Fibroblast of skin of abdomen (primary cell): ENCODE data around the gene PWWP2B.

Experiments
- DNase-seq: peaks from one replicate; pipeline ENCODE4 v3.0.0-alpha.2; 2013

Gene PWWP2B

GRCh38 chr10:132420469-132420980 lies 23.5 kb downstream of the PWWP2B start:
- DNase-seq, result no peak

DNA sequence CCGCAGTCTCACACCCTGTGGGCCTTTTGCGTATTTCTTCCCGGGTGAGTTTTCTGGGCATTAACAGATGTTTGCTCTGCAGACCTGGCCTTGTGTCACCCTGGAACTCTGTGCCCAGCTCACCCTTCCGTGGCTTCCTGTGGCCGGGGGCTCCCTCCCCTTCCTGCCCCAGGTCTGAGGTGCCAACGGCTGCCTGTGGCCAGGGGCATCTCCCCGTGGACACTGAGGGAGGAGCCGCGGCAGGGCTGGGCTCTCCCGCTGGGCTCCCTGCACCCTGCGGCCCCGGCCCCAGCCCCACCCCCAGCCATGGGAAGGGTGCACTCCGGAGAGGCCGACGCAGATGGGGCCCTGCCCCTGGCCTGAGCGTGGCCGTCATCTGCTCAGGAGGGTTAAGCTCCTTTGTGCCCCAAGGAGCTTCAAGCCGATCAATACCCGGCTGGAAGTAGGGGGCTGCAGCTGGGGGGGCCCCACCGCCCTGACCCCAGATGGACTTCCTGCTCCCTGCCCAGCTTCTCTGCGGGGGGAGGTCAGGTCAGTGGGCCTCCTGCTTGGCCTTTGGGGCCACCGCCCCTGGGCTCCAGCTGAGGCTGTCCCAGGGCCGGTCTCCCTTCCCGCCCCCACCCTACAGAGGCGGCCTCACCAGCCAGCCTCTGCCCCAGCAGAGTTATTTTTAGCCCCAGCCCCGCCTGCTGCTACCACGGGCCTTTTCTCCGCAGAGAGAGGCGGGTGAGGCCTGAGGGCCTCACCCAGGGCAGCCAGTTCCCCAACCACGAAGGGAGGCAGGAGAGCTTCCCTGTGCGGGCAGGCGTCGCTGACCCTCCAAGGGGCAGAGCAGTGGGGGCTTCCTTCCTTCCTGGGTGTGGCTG lies 24.2 kb downstream of the PWWP2B start:
- peak; percentile 51 for DNase-seq

DNA sequence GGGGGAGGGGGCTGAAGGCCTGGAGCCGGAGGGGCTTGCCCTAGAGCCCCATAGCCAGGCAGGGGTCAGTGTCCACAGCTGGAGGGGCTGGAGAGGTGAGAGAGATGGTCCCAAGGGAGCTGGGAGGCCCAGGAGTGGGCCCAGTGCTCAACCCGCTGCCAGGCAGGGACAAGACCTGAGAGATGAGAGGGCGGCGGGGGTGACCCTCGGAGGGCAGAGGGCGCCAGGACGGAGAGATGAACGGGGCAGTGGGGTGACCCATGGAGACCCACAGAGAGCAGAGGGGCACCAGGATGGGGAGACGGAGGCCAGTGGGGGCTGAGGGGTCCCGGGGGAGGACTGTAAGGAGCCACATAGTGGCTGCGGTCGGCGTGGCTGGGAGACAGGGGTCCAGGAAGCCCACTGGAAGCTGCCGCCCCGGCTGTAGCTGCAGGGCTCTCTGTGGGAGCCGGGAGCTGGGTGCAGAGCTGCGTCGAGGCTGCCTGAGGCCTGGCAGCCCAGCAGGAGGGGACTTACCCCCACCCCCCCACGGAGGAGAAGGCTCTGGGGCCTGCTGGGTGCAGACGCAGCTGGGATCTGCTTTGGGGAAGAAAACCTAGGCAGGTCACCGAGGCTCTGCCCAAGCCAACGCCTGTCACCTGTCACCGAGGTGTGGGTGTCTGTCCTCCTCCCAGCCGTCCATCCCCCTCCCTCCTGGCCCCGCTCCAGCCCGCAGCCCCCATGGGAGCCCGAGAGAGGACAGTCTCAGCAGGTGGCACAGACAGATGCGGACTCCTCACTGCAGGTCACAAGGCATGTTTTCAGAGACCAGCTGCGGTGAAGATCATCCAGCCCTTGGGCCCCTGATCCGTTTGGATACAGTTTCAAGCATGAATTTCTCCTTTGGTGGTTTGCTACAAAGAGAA lies 25.1 kb downstream of the PWWP2B start:
- no peak for DNase-seq

DNA sequence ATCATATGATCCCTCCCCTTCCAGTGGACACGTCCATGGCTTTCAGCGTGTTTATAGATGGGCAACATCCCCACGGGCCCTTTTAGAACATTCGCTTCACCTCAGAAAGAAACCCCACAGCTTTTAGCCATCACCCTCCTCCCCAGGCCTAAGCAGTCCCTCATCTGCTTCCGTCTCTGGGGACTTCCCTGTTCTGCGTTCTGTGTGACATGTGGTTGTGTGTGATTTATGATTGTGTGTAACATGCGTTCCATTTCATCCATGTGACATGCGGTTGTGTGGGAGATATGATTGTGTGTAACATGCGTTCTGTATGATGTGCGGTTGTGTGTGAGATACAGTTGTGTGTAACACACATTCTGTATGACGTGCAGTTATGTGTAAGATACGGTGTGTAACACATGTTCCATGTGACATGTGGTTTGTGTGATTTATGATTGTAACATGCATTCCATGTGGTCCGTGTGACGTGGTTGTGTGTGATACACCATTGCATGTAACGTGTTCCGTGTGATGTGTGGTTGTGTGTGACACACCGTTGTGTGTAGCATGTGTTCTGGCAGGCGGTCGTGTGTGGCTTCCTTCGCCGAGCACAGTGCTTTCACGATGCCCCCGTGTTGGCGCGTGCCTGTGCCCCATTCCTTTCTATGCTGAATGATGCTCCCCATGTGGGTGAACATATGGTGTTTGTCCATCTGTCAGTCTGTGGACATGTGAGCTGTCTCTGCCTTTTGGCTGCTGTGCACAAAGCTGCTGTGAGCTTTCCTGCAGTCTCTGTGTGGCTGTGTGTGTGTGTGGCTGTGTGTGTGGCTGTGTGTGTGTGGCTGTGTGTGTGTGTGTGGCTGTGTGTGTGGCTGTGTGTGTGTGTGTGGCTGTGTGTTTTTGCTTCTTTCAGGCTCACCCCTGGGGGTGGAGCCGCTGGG lies 26.2 kb downstream of the PWWP2B start:
- DNase-seq, result peak; percentile 18

DNA sequence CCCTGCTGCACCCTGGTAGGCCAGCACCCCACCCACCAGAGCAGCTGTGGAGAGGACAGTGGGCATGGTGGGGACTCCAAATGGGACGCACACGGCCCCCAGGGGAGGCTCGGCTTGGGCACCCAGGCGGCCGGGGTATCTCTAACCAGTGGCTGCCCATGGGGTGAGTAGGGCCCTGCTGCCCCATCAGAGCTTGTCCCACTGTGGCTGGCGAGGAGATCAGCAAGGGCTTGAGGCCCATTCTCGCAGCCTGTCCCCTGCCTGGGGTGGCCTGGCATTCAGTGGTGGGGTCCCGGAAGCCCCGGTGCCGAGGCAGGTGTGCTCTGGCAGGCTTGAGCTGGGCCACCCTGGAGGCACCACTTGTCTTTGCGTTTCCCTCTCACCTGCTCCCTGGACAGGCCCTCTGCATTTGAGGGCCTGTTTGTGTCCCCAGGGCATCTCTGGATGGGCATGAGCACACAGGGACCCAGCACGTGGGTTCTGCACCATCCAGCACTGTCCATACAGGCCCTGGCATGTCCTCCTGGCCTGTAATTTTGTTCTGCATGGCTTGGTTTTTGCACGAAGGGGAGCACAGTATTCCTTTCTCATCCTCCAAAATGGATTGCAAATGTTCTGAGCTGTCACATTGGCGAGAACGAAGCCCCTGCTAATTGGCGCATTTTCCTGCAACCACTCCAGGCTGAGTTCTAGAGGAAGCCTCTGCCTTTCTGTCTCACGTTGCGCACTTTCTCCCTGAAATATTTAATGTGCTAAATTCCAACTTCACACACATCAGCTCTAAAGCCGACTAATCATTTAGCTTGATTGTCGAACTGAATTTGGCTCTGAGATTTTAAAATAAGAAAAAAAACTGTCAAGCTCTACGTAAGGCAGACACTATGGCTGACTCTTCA lies 27.2 kb downstream of the PWWP2B start:
- no peak for DNase-seq

GRCh38 chr10:132425029-132425756 lies 28.2 kb downstream of the PWWP2B start:
- DNase-seq, result no peak

GRCh38 chr10:132425757-132426155 lies 28.8 kb downstream of the PWWP2B start:
- no peak for DNase-seq

DNA sequence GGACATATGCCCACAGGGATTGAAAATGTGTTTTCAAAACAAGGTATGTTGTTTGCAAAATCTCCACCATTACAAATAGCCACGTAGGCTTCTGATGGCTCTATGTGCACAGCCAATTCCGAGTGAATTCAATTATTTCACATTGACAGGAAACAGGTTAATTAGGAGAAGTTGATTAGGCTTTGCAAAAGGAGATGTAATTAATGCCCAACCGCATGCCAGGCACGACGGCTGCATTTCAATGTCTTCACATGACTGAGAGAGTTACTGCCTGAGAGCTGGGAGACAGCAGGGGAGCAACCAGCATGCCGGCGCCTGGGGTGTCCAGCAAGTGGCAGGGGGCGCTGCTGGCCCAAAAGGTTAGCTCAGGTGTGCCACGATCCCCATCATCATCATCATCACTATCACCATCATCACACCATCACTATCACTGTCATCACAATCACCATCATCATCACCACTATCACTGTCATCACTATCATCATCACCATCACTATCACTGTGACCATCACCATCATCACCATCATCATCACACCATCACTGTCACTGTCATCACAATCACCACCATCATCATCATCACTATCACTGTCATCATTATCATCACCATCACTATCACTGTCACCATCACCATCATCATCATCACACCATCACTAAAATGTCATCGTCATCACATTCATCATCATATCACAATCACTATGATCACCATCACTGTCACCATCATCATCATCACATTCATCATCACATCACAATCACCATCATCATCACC lies 30.2 kb downstream of the PWWP2B start:
- no peak for DNase-seq

- DNase-seq, result no peak
Observed at GRCh38 chr10:132427939-132428367, 31.0 kb downstream of the PWWP2B start.

DNA sequence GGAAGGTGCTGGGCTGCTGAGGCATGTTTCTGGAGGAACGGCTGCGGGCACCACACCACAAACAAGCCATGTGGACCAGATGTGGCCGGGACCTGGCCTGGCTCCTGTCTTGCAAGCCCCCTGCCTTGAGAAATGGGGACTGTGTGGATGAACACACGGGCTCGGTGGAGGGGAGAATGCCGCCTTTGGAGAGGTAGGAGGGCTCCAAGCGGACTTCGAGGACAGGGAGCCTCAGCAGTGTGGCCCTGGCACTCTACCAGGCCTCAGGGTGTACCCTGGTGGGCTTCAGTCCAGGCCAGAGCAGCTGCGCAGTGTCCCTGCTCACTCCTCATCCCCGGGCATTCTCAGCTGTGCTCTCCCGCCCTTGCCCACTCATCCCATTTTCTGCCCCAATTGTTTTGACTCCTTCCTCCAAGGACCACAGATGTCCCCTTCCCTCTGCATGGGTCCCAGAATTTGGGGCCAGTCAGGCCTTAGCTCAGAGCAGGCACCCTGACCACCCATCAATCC lies 31.5 kb downstream of the PWWP2B start:
- DNase-seq, result no peak

- no peak for DNase-seq
Observed at GRCh38 chr10:132429281-132430230, 32.6 kb downstream of the PWWP2B start.

GRCh38 chr10:132430231-132430743 lies 33.3 kb downstream of the PWWP2B start:
- DNase-seq, result no peak

DNA sequence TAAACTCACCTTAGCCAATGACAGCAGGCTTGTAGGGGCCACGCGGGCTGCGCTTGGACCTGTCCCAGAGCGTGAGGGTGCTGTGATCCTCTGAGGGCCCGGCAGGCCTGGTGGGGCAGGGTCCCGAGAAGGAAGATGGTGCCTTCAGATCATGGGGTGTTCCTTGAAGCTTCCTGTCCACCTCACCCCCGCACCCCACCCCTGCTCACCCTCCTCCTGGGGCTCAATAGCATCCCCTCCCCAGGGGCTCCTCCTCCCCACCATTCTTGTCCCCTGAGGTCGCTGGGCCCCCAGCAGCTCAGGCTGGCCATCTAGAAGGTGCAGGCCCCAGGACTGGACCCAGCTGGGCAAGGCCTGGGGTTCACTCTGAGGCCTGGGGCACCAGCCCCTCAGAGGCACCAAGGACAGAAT lies 33.9 kb downstream of the PWWP2B start:
- DNase-seq, result no peak

DNA sequence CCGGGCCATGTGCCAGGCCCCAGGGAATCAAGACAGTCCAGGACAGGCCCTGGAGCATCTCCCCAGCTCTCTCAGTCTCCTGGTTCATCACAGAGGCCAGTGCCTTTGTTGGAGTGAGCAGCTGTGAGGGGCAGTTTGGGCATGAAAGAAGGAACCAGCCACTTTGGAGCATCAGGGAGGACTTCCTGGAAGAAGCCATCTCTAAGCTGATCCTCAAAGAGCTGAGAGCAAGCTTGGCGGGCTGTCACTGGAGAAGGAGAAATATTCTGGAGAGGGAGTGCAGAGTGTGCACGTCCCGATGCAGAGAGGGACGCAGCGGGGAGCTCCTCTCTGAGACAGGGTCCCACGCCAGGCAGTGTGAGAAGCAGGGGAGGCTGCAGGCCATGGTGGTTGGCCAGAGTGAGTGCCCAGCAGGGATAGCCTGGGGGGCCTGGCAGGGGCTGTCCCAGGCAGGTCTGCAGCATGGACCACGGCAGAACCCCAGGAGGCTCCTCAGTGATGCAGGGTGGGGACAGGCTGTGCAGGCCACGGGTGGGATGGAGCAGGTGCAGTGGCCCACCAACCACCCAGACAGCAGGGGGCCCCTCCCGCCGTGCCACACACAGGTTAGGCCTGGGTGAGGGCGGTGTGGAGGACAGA lies 34.7 kb downstream of the PWWP2B start:
- DNase-seq, result no peak

- DNase-seq, result no peak
Observed at GRCh38 chr10:132432176-132432540, 35.2 kb downstream of the PWWP2B start.

DNA sequence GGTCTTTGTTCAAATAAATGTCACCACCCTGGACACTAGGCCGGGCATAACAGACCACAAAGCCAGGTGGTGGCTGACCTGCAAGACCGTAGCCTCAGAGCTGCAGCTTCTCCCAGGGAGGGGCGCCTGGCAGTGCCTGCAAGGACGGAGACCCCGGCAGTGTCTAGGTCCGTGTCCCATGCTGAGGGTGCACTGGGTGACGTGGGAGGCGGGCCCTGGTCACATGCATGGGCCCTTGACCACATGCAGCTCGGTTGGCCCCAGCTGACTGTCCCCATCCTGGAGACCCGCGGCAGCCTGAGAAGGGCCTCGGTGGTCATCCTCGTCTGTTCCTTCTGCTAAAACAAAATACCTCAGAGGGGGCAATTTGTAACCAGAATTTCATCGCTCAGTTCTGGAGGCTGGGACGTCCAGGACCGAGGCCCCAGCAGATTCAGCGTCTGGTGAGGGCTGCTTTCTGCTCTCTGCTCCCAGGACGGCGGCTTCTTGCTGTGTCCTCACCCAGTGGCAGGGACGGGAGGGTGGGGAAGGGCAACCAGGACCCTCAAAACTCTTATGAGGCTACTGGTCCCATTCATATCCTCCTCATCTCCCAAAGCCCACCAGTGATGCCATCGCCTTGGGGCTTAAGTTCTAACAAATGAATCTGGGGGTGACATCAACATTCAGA lies 36.8 kb downstream of the PWWP2B start:
- no peak for DNase-seq
